ENCODE results near the gene TM9SF3. TPM values are rescaled to one million over a fixed set of nuclear protein-coding genes. Genes with fewer than 3 reads are reported as not detected.
A peak's percentile ranks its signal among the peaks of the same experiment; 100 is the strongest.

The TM9SF3 gene
- total RNA-seq, 3 donors from 2014 or later: 95.7 to 118 (median 116) TPM

DNA sequence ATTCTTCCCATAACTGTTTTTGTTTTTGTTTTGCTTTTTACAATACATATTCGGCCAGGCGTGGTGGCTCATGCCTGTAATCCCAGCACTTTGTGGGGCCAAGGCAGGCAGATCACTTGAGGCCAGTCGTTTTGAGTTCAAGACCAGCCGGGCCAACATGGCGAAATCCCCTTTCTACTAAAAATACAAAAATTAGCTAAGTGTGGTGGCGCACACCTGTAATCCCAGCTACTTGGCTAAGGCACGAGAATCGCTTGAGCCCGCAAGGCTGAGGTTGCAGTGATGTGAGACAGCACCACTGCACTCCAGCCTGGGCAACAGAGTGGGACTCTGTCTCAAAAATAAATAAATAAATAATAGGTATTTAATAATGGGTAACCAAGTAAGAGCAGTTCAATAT lies 2.3 kb downstream of the TM9SF3 start:
- TF ChIP-seq, protein P1, sequence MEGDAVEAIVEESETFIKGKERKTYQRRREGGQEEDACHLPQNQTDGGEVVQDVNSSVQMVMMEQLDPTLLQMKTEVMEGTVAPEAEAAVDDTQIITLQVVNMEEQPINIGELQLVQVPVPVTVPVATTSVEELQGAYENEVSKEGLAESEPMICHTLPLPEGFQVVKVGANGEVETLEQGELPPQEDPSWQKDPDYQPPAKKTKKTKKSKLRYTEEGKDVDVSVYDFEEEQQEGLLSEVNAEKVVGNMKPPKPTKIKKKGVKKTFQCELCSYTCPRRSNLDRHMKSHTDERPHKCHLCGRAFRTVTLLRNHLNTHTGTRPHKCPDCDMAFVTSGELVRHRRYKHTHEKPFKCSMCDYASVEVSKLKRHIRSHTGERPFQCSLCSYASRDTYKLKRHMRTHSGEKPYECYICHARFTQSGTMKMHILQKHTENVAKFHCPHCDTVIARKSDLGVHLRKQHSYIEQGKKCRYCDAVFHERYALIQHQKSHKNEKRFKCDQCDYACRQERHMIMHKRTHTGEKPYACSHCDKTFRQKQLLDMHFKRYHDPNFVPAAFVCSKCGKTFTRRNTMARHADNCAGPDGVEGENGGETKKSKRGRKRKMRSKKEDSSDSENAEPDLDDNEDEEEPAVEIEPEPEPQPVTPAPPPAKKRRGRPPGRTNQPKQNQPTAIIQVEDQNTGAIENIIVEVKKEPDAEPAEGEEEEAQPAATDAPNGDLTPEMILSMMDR (IDR thresholded peaks at IDR 0.05): no peak
- no peak for TF ChIP-seq POLR2AphosphoS5 (IDR thresholded peaks at IDR 0.05)
- no peak for TF ChIP-seq POLR2A (IDR thresholded peaks at IDR 0.05)
- Histone ChIP-seq H3K4me3 (no peak overlapping the region), H3K36me3 (no peaks in the 10 kb centered on the region), H3K27ac (no peak overlapping the region), H3K4me1 (peaks cover 0 to 12% of the 10 kb centered on the region in 2 donors), H3K9me3 (no peaks in the 10 kb centered on the region), H3K27me3 (no peaks in the 10 kb centered on the region)
- no peak for DNase-seq (ENCODE audit: low spot score in 2 of 2)
- intact Hi-C loops (cut with DNase I; ENCODE audit: low total_unique reads): no loop called here

DNA sequence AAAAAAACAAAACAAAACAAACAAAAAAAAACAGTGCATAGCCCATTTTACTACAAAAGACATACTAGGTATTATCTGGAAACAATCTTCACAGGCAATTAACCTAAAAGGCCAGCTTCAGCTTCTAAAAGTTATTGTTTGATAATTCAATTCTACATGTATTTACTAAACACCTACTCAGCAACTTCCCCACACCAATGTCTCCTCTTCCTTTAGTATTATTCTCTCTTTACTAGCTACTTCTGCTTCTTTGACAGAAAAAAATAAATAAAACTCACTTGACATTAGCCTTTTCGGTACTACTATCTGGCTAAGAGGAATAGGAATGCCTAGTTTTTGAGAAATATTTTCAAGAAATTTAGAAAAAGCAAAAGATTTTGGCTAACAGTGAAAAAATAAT lies 2.8 kb downstream of the TM9SF3 start:
- no peak for DNase-seq (ENCODE audit: low spot score in 2 of 2)
- Histone ChIP-seq H3K27me3 (no peaks in the 10 kb centered on the region), H3K9me3 (no peaks in the 10 kb centered on the region), H3K27ac (no peak overlapping the region), H3K4me1 (peaks cover 0 to 12% of the 10 kb centered on the region in 2 donors), H3K4me3 (no peak overlapping the region), H3K36me3 (no peaks in the 10 kb centered on the region)
- intact Hi-C loops (cut with DNase I; ENCODE audit: low total_unique reads): no loop called here
- TF ChIP-seq, protein P1 (IDR thresholded peaks at IDR 0.05): no peak
- TF ChIP-seq POLR2AphosphoS5 (IDR thresholded peaks at IDR 0.05): no peak
- TF ChIP-seq POLR2A (IDR thresholded peaks at IDR 0.05): no peak

- no peak for TF ChIP-seq POLR2A (IDR thresholded peaks at IDR 0.05)
- TF ChIP-seq, protein P1 (IDR thresholded peaks at IDR 0.05): no peak
- TF ChIP-seq POLR2AphosphoS5 (IDR thresholded peaks at IDR 0.05): no peak
- H3K27ac ChIP-seq: no peak overlapping the region
- no peak for DNase-seq (ENCODE audit: low spot score in 2 of 2)
- H3K4me3 ChIP-seq: no peak overlapping the region
- no peaks in the 10 kb centered on the region for H3K9me3 ChIP-seq
- H3K36me3 ChIP-seq: no peaks in the 10 kb centered on the region
- H3K27me3 ChIP-seq: no peaks in the 10 kb centered on the region
- H3K4me1 ChIP-seq: peaks cover 0 to 8% of the 10 kb centered on the region in 2 donors
- intact Hi-C loops (cut with DNase I; ENCODE audit: low total_unique reads): no loop called here
These were observed 7.7 kb downstream of the TM9SF3 start for GRCh38 chr10:96579133-96579532.

DNA sequence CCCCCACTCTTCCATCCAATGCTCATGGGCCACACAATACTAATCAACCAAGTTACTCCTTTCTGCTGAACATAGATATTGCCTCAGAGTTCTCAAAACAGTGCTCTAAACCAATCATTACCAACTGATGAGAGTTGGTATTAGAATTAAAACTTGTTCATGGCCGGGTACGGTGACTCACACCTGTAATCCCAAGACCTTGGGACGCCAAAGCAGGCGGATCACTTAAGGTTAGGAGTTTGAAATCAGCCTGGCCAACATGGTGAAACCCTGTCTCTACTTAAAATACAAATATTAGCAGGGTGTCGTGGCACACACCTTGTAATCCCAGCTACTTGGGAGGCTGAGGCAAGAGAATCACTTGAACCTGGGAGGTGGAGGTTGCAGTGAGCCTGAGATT lies 8.2 kb downstream of the TM9SF3 start:
- intact Hi-C loops (cut with DNase I; ENCODE audit: low total_unique reads): no loop called here
- H3K4me1 ChIP-seq: peaks cover 0 to 7% of the 10 kb centered on the region in 2 donors
- no peak overlapping the region for H3K4me3 ChIP-seq
- no peaks in the 10 kb centered on the region for H3K9me3 ChIP-seq
- TF ChIP-seq, protein P1 (IDR thresholded peaks at IDR 0.05): no peak
- TF ChIP-seq POLR2A (IDR thresholded peaks at IDR 0.05) (no peak), POLR2AphosphoS5 (IDR thresholded peaks at IDR 0.05) (no peak)
- no peak overlapping the region for H3K27ac ChIP-seq
- H3K36me3 ChIP-seq: no peaks in the 10 kb centered on the region
- H3K27me3 ChIP-seq: no peaks in the 10 kb centered on the region
- no peak for DNase-seq (ENCODE audit: low spot score in 2 of 2)

GRCh38 chr10:96578022-96578421 lies 8.8 kb downstream of the TM9SF3 start:
- H3K36me3 ChIP-seq: no peaks in the 10 kb centered on the region
- H3K9me3 ChIP-seq: no peaks in the 10 kb centered on the region
- peaks cover 0 to 7% of the 10 kb centered on the region in 2 donors for H3K4me1 ChIP-seq
- TF ChIP-seq, protein P1 (IDR thresholded peaks at IDR 0.05): no peak
- TF ChIP-seq POLR2AphosphoS5 (IDR thresholded peaks at IDR 0.05): no peak
- TF ChIP-seq POLR2A (IDR thresholded peaks at IDR 0.05): no peak
- no peak for DNase-seq (ENCODE audit: low spot score in 2 of 2)
- no peaks in the 10 kb centered on the region for H3K27me3 ChIP-seq
- peak overlapping the region in 1 of 2 donors; percentile 35 for H3K27ac ChIP-seq
- H3K4me3 ChIP-seq: no peak overlapping the region
- intact Hi-C loops (cut with DNase I; ENCODE audit: low total_unique reads): no loop called here

Measured in breast epithelium (tissue), 4 donors.